Measurements from ENCODE around the gene REEP5. TPM values are rescaled to one million over a fixed set of nuclear protein-coding genes. Genes with fewer than 3 reads are reported as not detected.

The REEP5 gene
- total and polyA plus RNA-seq, 8 donors, result 64.8 to 121 (median 70.5) TPM

DNA sequence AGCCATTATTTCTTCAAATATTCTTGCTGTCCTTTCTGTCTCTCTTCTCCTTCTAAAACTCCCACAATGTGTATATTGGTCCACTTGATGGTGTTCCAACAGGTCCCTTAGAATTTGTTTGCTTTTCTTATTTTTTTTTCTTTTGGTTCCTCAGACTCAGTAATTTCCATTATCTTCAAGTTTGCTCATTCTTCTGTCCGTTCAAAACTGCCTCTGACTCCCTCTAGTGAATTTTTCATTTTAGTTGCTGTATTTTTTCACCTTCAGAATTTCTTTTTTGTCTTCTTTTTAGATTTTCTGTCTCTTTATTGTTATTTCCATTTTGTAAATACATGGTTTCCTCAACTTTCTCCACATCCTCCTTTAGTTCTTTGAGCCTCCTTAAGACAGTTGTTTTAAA lies 67.4 kb downstream of the REEP5 start:
- ATAC-seq (no peak), DNase-seq (no peak)
- Histone ChIP-seq H3K27ac (no peak overlapping the region), H3K9me3 (no peaks in the 10 kb centered on the region), H3K36me3 (no peaks in the 10 kb centered on the region), H3K27me3 (peaks cover 0 to 15% of the 10 kb centered on the region in 2 donors), H3K4me3 (no peak overlapping the region), H3K4me1 (no peaks in the 10 kb centered on the region)
- intact Hi-C loops (cut with DNase I), result no loop called here
- TF ChIP-seq, protein P1, sequence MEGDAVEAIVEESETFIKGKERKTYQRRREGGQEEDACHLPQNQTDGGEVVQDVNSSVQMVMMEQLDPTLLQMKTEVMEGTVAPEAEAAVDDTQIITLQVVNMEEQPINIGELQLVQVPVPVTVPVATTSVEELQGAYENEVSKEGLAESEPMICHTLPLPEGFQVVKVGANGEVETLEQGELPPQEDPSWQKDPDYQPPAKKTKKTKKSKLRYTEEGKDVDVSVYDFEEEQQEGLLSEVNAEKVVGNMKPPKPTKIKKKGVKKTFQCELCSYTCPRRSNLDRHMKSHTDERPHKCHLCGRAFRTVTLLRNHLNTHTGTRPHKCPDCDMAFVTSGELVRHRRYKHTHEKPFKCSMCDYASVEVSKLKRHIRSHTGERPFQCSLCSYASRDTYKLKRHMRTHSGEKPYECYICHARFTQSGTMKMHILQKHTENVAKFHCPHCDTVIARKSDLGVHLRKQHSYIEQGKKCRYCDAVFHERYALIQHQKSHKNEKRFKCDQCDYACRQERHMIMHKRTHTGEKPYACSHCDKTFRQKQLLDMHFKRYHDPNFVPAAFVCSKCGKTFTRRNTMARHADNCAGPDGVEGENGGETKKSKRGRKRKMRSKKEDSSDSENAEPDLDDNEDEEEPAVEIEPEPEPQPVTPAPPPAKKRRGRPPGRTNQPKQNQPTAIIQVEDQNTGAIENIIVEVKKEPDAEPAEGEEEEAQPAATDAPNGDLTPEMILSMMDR (IDR thresholded peaks at IDR 0.05), result no peak

DNA sequence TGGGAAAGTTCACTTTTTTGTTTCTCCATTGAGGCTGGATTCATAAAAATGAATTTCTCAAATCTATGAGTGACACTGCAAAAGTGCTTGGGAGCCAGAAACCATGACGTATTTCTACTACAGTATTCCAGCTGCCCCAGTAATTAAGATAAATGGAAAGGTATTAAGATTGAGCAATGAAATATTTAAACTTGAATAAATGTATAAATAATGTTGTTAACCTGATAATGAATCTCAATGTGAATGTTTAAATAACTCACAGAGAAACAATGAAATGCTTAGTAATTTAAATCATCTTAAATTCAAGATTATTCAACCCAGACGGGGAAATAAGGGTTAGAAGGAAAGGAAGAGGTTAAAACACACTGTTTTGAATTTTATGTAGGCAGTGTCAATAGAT lies 72.1 kb downstream of the REEP5 start:
- no peak overlapping the region for H3K27ac ChIP-seq
- no peak for ATAC-seq
- peaks cover 0 to 6% of the 10 kb centered on the region in 2 donors for H3K27me3 ChIP-seq
- no peaks in the 10 kb centered on the region for H3K36me3 ChIP-seq
- intact Hi-C loops (cut with DNase I), result loop anchor here in 1 of 2 donors (10.0 kb wide), 1 partner anchor 295 kb away; no protein-coding TSS in a partner anchor
- no peak for DNase-seq
- TF ChIP-seq, protein P1 (IDR thresholded peaks at IDR 0.05), result no peak
- peaks cover 0 to 7% of the 10 kb centered on the region in 2 donors for H3K4me1 ChIP-seq
- no peak overlapping the region for H3K4me3 ChIP-seq
- H3K9me3 ChIP-seq, result no peaks in the 10 kb centered on the region

DNA sequence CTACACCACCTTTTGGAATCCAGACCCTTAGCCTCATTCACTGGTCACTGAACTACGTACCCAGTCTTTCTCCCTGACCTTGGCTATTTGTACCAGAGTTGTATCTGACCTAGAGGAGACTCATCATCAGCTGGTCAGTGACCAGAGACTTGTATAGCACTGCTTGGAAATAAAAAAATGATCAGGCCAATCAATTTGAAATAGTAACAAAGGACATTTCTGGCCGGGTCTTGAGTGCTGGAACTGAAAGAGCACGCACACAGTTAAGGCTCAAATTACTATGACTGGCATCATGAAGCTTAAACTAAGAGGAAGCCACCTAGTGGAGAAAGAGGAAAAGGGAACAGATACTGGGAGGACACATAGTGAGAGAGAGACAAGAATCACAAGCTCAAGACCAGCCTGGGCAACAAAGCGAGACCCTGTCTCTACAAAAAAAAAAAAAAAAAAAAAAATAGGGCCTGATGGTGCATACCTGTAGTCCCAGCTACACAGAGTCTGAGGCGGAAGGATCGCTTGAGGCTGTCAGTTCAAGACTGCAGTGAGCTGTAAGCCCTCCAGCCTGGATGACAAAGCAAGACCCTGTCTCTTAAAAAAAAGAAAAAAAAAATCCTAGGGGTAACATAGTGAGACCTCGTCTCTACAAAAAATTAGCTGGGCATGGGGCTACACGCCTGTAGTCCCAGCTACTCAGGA lies 73.8 kb downstream of the REEP5 start:
- H3K36me3 ChIP-seq, result no peaks in the 10 kb centered on the region
- DNase-seq, result peak in 2 of 4 donors; percentile 22 to 55
- peaks cover 0 to 6% of the 10 kb centered on the region in 2 donors for H3K27me3 ChIP-seq
- peaks cover 0 to 7% of the 10 kb centered on the region in 2 donors for H3K4me1 ChIP-seq
- intact Hi-C loops (cut with DNase I), result loop anchor here in 1 of 2 donors (10.0 kb wide), 1 partner anchor 293 kb away; no protein-coding TSS in a partner anchor
- TF ChIP-seq, protein P1 (IDR thresholded peaks at IDR 0.05), result peak; percentile 43 to 70
- H3K27ac ChIP-seq, result no peak overlapping the region
- peak; percentile 98 for ATAC-seq
- no peaks in the 10 kb centered on the region for H3K9me3 ChIP-seq
- H3K4me3 ChIP-seq, result no peak overlapping the region

DNA sequence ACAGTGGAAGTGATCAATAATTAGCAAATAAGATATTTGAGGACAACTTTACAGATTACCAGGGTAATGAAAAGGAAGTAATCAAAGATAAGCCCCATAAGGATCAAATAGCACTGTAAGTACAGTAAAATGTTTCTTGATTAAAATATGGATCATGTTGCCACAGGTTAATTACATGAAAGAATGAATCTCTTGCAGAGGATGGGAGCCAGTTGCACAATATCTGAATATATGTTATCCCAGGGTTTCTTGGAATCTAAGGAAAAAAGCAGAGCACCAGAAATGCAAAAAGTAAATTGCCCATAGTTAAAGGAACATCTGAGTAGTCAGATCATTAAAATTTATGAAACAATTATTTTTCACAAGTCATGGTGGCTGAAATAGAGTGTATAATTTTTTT lies 74.7 kb downstream of the REEP5 start:
- TF ChIP-seq, protein P1 (IDR thresholded peaks at IDR 0.05), result no peak
- ATAC-seq (no peak), DNase-seq (no peak)
- Histone ChIP-seq H3K36me3 (no peaks in the 10 kb centered on the region), H3K27me3 (peaks cover 0 to 6% of the 10 kb centered on the region in 2 donors), H3K4me3 (no peak overlapping the region), H3K4me1 (peaks cover 0 to 7% of the 10 kb centered on the region in 2 donors), H3K9me3 (no peaks in the 10 kb centered on the region), H3K27ac (no peak overlapping the region)
- intact Hi-C loops (cut with DNase I), result loop anchor here in 1 of 2 donors (10.0 kb wide), 1 partner anchor 293 kb away; no protein-coding TSS in a partner anchor

DNA sequence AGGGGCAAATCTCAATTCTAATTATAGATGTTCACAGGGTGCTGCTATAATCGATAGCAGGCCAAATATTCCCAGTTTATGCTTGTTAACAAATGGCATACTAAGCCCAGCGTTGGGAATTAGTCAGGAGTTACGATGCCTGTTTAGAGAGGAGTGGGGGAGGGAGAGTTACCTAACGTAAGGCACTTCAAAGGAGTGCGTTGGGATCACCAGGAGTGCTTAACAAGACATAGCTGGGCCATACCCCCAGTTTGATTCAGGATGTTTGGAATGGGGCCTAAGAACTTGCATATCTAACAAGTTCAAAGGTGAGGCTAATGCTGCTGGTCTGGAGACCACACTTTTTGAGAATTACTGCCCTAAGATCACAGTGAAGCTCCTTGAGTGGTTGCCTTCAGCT lies 75.5 kb downstream of the REEP5 start:
- intact Hi-C loops (cut with DNase I), result loop anchor here in 1 of 2 donors (10.0 kb wide), 1 partner anchor 292 kb away; no protein-coding TSS in a partner anchor
- H3K9me3 ChIP-seq, result no peaks in the 10 kb centered on the region

More for the DNA sequence above, 75.5 kb downstream of the REEP5 start:
- ATAC-seq, result no peak
- TF ChIP-seq, protein P1 (IDR thresholded peaks at IDR 0.05), result no peak
- no peak for DNase-seq
- H3K4me1 ChIP-seq, result peaks cover 0 to 7% of the 10 kb centered on the region in 2 donors
- H3K4me3 ChIP-seq, result no peak overlapping the region
- H3K27me3 ChIP-seq, result peaks cover 0 to 6% of the 10 kb centered on the region in 2 donors
- no peak overlapping the region for H3K27ac ChIP-seq
- no peaks in the 10 kb centered on the region for H3K36me3 ChIP-seq

All from left lung (tissue), 10 donors.